Fibroblast of peridontal ligament (primary cell): ENCODE results near the gene CRK.
"Not testable (repeated sequence)": the region's sequence is repeated elsewhere in the genome, so short reads cannot be mapped to it uniquely, and the experiment has no call there.

ENCODE experiments used
- DNase-seq: peaks from one replicate; pipeline ENCODE4 v3.0.0-alpha.2; 2010; ENCODE audit errors: extremely low read depth

The CRK gene

DNA sequence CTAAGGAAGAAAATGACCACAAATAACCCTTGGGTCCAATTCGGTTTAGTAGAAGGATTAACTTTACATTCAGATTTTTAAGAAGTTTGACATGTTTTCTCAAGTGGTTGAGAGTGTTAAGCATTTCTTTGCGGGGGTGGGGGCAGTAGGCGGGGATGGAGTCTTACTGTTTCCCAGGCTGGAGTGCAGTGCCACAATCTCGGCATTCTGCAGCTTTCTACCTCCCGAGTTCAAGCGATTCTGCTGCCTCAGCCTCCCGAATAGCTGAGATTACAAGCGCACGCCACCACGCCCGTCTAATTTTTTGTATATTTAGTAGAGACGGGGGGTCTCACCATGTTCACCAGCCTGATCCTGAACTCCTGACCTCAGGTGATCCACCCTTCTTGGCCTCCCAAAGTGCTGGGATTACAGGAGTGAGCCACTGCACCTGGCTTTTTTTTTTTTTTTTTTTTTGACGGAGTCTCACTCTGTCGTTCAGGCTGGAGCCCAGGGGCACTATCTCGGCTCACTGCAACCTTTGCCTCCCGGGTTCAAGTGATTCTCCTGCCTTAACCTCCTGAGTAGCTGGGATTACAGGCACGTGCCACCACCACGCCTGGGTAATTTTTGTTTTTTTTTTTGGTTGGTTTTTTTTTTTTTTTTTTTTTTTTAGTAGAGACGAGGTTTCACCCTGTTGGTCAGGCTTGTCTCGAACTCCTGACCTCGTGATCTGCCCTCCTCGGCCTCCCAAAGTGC, 68.4 kb downstream of the CRK start:
- not testable (repeated sequence) for DNase-seq

- not testable (repeated sequence) for DNase-seq
Observed at GRCh38 chr17:1386675-1387190, 69.3 kb downstream of the CRK start.

- no peak for DNase-seq
Observed at GRCh38 chr17:1386265-1386664, 69.8 kb downstream of the CRK start.

DNA sequence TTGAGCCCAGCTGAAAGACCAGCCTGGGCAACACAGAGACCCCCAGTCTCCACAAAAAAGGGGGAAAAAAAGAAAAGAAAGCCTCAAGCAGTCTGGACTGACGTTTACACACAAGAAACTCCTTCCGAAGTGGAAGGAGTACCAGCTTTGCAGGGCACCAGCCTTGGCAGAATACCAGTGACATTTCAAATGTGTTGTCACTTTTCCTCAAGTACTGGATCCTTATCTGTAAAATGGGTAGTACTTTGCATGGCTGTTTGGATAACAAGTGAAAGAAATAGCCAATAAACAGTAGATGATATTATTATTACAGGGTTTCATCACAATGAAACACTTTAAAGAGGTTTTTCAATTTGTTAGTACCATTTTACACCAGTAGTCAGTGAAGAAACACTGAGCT, 70.2 kb downstream of the CRK start:
- DNase-seq, result no peak

DNA sequence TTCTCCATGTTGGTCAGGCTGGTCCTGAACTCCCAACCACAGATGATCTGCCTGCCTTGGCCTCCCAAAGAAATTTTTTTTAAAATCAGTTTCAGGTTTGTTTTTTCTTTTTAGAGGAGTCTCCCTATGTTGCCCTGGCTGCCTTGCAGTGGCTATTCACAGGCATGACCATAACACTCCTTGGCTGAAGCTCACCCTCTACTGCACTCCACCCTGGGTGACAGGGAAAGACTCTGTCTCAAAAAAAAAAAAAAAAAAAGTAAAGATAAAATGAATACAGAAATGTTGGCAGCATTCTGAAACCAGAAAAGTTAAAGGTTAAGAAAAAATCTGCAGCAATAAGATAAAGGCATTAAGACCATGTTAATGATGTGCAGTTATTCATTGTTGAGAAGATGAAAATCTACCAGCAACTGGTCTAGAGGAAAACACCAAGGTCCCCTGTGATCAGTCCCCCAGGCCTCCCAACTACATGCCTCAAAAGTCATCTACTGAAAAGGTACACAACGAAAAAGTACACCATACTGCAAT, 71.1 kb downstream of the CRK start:
- DNase-seq, result peak; percentile 30

GRCh38 chr17:1379930-1380313, 76.1 kb downstream of the CRK start:
- no peak for DNase-seq

- no peak for DNase-seq
Observed at GRCh38 chr17:1379208-1379929, 76.7 kb downstream of the CRK start.

GRCh38 chr17:1378476-1378860, 77.6 kb downstream of the CRK start:
- DNase-seq, result not testable (repeated sequence)

DNA sequence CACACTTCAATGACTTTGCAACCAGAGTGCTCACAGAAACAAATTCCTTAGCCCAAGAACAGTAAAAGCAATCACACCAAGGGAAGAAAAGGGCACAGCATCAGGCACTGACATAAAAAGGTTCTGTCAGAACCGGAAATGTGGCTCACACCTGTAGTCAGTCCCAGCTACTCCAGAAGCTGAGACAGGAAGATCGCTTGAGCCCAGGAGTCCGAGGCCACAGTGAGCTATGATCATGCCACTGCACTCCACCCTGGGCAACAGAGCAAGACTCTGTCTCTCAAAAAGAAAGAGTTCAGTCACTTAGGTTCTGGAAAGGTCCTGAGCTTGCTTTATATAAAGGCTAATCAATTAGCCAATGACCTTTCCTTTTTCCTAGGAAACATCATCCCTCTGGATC, 78.7 kb downstream of the CRK start:
- DNase-seq, result no peak

DNA sequence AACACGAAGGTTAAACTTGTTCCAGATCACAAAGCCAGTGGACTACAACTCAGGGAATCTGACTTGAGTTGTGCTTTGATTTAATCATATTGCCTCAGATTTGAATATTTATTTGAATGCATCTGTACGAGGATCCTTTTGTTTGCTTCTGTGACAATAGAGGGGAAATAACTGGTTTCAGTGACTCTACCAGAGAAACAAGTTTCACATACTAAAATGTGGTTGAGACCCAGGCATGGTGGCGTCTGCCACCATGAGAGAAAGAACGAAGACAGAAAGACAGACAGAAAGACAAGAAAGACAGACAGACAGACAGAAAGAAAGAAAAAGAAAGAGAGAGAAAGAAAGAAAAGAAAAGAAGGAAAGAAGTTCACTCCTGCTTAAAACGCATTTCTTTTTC, 80.0 kb downstream of the CRK start:
- no peak for DNase-seq

DNA sequence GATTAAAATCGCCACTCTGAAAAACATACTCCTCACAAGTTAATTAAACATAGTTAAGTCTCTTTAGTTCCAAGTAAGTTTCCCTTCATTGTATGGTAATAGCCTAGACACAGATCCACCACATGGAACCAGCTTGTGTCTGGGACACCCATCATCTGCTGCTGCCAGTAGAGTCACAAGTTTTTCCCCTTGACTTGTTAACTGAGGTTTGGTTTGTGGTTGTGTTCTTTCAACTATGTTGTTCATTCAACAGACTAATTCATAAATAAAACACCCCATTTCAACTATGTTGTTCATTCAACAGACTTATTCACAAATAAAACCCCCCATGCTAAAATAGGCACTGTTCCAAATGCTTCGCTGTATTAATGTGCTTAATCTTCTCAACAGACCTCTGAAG, 80.4 kb downstream of the CRK start:
- no peak for DNase-seq

- DNase-seq, result no peak
Observed at GRCh38 chr17:1374431-1375177, 81.4 kb downstream of the CRK start.

DNA sequence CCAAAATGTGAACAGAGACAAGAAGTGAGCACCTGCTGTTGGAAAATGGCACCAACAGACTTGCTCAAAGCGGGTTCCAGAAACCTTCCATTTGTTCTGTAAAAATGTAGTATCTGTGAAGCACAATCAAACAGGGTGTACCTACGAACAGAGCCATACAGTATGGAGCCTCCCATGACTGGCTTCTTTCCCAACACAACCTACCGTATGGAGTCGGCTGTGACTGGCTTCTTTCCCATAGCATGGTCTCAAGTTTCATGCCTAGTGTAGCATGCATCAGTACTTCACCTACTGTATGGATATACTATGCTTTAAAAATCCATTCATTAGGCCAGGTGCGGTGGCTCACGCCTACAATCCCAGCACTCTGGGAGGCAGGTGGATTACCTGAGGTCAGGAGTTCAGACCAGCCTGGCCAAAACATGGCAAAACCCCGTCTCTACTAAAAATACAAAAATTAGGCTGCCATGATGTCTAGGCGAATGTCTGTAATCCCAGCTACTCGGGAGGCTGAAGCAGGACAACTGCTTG, 82.3 kb downstream of the CRK start:
- DNase-seq, result no peak

DNA sequence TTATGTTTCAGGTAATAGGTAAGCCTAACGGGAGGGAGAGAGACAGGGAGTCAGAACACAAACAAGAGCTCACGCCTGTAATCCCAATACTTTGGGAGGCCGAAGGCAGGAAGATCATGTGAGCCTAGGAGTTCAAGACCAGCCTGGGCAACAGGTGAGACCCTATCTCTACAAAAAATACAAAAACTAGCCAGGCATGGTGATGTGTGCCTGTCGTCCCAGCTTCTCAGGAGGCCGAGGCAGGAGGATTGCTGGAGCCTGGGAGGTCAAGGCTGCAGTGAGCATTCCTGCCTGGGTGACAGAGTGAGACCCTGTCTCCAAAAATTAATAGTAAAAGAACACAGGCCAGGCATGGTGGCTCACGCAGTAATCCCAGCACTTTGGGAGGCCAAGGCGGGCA, 83.4 kb downstream of the CRK start:
- no peak for DNase-seq

- no peak for DNase-seq
Observed at GRCh38 chr17:1371893-1372590, 84.0 kb downstream of the CRK start.
